ENCODE data around the gene SNORC. TPM values are rescaled to one million over a fixed set of nuclear protein-coding genes. Genes with fewer than 3 reads are reported as not detected.

Gene SNORC
- total RNA-seq, 3 donors from 2014 or later, result 1.2 to 1.7 (median 1.4) TPM

DNA sequence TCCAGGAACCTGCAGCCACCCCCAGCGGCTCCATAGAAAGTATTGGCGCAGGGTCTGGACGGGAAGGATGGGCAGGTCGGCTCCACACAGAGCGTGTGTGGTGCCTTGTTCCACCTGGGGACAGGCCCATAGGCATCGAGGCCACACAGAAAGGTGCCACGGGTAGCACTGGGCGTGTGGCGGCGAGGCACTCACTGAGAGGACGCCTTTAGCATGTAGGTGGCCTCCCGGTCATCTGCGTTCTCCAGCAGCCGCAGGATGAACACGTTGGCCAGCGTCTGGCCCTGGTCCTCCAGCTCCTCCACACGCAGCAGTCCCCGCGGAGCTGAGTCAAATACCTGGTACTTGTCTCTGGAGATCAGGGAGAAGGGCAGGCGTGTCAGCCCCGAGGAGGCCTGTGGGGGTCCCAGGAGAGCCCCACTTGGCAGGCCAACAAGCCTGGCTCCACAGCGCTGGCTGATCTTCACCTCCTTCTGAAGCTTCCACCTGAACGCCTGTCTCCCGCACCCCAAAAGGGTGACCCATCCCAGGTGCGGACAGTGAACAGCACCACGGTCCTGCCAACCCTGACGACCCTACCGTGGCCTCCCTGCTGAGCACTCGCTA, 13.2 kb downstream of the SNORC start:
- ATAC-seq, result no peak
- DNase-seq, result no peak
- Mint-ChIP-seq H3K27me3 (ENCODE audit: low read depth) (no peaks in the 10 kb centered on the region), H3K4me3 (no peak overlapping the region), H3K36me3 (ENCODE audit: insufficient read depth) (no peaks in the 10 kb centered on the region), H3K4me1 (ENCODE audit: low read depth) (no peaks in the 10 kb centered on the region), H3K9me3 (no peaks in the 10 kb centered on the region)

DNA sequence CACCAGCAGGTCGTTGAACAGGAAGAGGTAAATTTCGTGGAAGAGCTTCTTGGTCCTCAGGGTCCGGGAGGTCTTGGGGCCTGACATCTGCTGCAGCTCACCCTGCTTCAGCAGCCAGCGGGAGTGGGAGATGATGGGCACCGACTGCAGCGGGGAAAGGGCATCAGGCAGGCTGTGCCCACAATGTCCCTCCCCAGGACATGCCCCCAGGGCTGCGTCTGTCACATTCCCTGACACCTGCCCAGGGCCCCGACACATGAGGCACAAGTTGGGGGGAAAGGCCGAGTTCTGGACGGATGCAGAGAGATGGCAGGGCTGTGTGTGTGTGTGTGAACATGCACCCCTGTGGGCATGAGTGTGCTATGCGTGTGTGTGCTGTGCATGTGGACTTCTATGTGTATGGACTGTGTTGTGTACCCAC, 13.9 kb downstream of the SNORC start:
- ATAC-seq, result no peak
- H3K27me3 Mint-ChIP-seq (ENCODE audit: low read depth), result no peaks in the 10 kb centered on the region
- no peaks in the 10 kb centered on the region for H3K9me3 Mint-ChIP-seq
- H3K4me3 Mint-ChIP-seq, result no peak overlapping the region
- DNase-seq, result no peak
- no peaks in the 10 kb centered on the region for H3K36me3 Mint-ChIP-seq (ENCODE audit: insufficient read depth)
- H3K4me1 Mint-ChIP-seq (ENCODE audit: low read depth), result no peaks in the 10 kb centered on the region

DNA sequence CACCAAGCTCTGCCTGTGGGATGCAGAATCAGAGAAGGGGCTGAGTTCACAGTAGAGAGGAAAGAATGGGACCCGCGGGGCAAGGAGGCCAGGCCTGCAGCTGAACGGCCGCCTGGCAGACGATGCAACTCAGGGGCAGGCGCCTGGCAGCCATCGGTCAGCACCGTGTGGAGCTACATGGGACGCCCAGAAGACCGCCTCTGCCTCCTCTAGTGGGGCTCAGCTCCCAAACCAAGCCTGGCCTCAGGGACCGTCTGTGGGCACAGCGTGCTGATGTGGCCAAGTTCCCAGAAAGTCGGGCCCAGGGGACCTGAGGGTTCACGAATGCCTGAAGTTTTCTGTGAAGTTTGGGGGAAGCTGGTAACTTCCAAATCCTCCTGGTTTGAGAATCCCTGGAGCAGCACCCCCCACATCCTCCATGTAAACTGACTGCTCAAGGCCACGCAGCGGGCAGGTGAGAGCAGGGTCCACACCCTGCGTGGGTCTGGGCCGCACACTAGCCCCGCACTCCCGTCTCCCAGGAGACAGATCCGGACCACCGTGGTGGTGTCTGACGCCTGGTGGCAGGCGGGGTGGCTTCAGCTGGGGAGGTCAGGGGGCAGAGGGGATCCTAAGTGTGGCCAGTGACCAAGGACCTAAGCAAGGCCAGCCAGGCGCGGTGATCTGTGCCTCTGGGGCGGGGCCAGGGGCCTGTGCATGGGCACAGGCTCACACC, 14.6 kb downstream of the SNORC start:
- no peak overlapping the region for H3K4me3 Mint-ChIP-seq
- H3K36me3 Mint-ChIP-seq (ENCODE audit: insufficient read depth), result no peaks in the 10 kb centered on the region
- ATAC-seq, result no peak
- DNase-seq, result no peak
- H3K4me1 Mint-ChIP-seq (ENCODE audit: low read depth), result no peaks in the 10 kb centered on the region
- H3K27me3 Mint-ChIP-seq (ENCODE audit: low read depth), result no peaks in the 10 kb centered on the region
- H3K9me3 Mint-ChIP-seq, result no peaks in the 10 kb centered on the region

DNA sequence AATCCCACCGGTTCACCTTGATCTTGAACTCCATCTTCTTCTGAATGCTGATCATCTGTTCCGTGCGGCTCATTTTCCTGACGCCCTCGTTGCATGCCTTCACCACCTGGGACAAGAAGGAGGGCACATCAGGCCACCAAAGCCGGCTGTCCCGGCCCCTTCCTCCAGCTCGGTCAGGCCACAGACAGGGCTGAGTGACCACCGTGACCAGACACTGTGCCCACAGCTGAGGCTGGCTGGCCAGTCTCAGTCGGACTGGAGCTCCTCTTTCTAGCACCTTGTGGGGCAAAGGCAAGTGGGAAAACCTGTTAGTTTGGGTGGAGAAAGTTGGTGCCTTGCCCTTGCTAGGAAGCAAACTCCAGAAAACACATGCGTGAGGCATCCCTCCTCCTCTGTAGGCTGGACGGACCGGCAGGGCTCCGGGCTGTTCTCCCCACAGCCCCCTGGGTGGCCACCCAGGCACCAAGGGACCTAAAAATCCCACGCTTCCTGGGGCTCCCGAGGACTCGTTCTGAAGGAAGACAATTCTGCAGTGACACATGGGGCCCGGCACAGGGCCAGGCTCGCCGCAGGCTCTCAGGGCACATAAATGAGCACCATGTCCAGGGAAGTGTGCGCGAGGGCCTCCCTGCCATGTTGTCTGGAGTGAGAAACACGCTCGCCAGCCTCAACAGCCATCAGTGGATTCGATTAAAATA, 15.3 kb downstream of the SNORC start:
- H3K4me1 Mint-ChIP-seq (ENCODE audit: low read depth), result no peaks in the 10 kb centered on the region
- no peaks in the 10 kb centered on the region for H3K36me3 Mint-ChIP-seq (ENCODE audit: insufficient read depth)
- H3K27me3 Mint-ChIP-seq (ENCODE audit: low read depth), result peaks cover 2% of the 10 kb centered on the region
- DNase-seq (no peak), ATAC-seq (no peak)
- H3K9me3 Mint-ChIP-seq, result no peaks in the 10 kb centered on the region
- H3K4me3 Mint-ChIP-seq, result no peak overlapping the region

DNA sequence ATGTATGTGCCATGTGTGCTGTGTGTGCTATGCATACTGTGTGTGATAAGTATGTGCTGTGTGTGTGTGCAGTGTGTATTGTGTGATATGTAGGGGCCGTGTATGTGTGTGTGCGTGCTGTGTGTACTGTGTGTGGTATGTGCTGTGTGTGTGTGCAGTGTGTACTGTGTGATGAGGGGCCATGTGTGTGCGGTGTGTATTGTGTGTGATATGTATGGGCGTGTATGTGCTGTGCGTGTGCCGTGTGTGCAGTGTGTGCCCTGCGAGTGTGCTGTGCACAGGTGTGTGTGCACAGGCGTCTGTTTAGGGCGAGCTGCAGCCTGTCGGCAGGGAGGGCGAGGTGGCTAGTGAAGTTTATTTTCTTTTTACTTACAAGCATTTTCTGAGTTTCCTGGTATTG, 16.1 kb downstream of the SNORC start:
- H3K4me3 Mint-ChIP-seq, result no peak overlapping the region
- ATAC-seq (no peak), DNase-seq (no peak)
- peaks cover 9% of the 10 kb centered on the region for H3K27me3 Mint-ChIP-seq (ENCODE audit: low read depth)
- H3K36me3 Mint-ChIP-seq (ENCODE audit: insufficient read depth), result no peaks in the 10 kb centered on the region
- no peaks in the 10 kb centered on the region for H3K4me1 Mint-ChIP-seq (ENCODE audit: low read depth)
- no peaks in the 10 kb centered on the region for H3K9me3 Mint-ChIP-seq

DNA sequence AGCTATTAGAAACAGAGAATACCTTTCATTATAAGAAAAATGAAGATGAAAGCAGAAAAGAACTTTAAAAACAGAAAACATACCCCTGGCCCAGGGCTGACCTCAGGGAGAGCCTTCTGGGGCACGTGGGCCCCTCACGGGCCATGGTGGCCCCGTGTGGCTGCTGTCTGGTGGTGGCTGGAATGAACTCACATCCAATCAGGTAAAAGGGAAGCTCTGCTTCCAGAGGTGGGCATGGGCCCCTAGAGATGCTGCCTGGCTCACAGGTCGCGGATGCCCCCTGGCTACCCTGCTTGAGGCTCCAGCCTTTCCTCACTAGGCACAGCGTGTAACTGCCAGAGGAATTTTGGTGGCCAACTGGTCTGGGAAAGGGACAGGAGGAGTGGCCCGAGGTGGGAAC, 16.6 kb downstream of the SNORC start:
- no peaks in the 10 kb centered on the region for H3K36me3 Mint-ChIP-seq (ENCODE audit: insufficient read depth)

DNA sequence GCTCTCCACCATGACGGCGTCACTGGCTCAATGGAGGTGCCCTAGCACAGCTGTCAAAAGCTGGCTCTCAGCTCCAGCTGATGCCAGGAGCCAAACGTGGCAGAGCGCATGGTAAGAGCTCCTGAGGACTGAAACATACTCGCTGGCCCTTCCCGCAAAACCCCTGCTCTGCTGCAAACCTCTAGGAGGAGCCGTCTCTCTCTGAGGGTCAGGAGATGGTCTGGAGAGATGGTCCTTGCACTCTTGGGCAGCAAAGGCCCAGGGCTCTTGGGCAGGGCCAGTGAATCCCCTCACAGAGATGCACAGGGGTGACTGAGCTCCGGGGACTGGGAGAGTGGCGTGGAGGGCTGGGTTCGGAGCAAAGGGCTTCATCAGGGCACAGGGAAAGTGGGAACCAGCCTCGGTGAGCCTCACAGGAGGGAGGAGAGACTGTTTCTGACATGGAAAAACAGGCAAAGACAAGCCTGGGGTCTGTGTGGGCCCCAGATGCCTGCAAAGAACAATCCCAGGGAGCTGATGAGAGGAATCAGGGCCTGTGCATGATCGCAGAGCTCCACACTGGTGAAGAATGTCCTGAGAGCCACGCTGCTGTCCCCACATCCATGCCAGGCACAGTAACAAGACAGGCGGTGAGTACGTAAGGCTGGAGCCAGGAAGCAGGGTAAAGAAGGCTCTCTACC, 17.2 kb downstream of the SNORC start:
- DNase-seq (no peak), ATAC-seq (no peak)
- Mint-ChIP-seq H3K4me1 (ENCODE audit: low read depth) (no peaks in the 10 kb centered on the region), H3K9me3 (no peaks in the 10 kb centered on the region), H3K36me3 (ENCODE audit: insufficient read depth) (no peaks in the 10 kb centered on the region), H3K27me3 (ENCODE audit: low read depth) (peaks cover 16% of the 10 kb centered on the region), H3K4me3 (no peak overlapping the region)

More for the DNA sequence above, 16.6 kb downstream of the SNORC start:
- Mint-ChIP-seq H3K4me3 (no peak overlapping the region), H3K4me1 (ENCODE audit: low read depth) (no peaks in the 10 kb centered on the region), H3K9me3 (no peaks in the 10 kb centered on the region), H3K27me3 (ENCODE audit: low read depth) (peaks cover 11% of the 10 kb centered on the region)
- ATAC-seq (no peak), DNase-seq (no peak)

DNA sequence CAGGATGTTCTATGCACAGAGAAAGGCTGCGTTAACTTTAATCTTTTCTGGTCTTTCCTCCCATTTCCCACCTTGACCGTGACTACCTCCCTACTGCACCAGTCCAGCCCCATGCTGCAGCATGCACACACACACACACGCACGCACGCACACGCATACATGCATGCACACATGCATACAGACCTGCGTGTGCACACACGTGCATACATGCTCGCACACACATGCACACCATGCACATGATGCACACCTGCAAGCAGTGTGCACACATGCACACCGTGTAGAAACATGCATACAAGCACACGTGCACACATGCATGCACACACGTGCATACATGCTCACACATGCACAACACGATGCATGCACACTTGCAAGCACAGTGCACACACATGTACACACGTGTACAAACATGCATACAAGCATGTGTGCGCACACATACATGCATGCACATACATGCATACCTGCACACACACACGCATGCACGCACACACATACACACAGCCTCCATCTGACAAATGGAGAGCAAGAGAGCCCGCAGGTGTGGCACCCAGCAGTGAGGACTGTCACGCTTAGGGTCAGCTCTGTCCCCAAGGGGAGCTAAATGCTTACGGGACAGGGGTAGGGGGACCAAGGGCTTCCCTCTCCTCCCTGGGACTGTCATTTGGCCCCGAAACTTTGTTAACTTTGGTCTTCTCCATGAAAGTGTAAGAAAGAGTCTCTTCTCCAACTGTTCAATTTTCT, 18.2 kb downstream of the SNORC start:
- DNase-seq (no peak), ATAC-seq (no peak)
- no peaks in the 10 kb centered on the region for H3K4me1 Mint-ChIP-seq (ENCODE audit: low read depth)
- H3K9me3 Mint-ChIP-seq, result no peaks in the 10 kb centered on the region
- H3K27me3 Mint-ChIP-seq (ENCODE audit: low read depth), result peaks cover 16% of the 10 kb centered on the region
- no peak overlapping the region for H3K4me3 Mint-ChIP-seq
- H3K36me3 Mint-ChIP-seq (ENCODE audit: insufficient read depth), result no peaks in the 10 kb centered on the region

DNA sequence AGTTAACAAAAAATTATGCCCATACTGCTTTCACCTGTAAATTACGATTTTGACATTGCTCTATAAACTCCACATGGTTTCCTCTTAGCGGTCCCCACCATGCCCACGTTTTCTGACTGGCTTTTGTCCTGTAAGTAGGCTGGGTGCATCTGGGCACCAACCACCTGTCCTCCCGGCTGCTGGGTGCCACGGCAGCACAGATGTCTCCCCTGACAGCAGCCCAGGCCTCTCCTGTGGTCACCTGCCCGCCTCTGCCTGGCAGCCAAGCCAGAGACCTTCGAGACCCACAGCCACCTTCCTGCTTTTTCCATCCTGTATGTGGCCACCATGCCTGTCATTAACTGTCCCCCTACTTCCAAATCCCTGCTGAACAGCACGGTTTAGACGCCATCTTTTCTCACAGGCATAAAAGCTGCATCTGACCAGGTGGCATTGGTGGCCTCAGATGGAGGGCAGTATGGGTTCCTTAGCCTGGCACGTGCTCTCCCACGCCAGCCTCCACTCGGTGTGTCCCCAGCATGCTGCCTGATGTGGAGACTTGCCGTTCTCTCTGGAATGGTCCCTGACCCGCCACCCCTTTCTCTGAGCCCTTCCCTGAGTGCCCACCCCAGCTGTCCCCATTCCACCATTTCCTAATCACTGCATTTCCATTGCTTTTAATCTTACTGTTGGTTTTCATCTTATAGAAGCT, 18.9 kb downstream of the SNORC start:
- no peak for DNase-seq
- H3K9me3 Mint-ChIP-seq, result no peaks in the 10 kb centered on the region
- H3K4me1 Mint-ChIP-seq (ENCODE audit: low read depth), result no peaks in the 10 kb centered on the region
- H3K4me3 Mint-ChIP-seq, result no peak overlapping the region
- no peak for ATAC-seq
- H3K36me3 Mint-ChIP-seq (ENCODE audit: insufficient read depth), result no peaks in the 10 kb centered on the region
- peaks cover 16% of the 10 kb centered on the region for H3K27me3 Mint-ChIP-seq (ENCODE audit: low read depth)

DNA sequence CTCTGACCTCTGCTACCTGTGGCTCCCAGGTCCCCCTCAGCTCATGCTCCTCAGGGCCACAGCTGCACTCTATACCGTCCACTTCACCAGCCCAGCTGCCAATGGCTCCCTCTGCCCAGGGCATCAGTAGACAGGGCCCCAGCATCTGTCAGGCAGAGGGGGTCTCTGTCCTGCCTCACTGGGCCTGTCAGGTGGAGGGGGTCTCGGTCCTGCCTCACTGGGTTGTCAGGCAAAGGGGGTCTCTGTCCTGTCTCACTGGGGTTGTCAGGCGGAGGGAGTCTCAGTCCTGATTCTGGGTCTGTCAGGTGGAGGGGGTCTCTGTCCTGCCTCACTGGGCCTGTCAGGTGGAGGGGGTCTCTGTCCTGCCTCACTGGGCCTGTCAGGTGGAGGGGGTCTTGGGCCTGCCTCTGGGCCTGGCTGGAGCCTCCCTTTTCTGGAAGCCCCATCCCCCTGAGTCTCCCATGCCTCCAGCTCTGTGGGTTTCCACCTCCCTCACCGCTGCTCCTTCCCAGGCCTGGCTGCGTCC, 19.9 kb downstream of the SNORC start:
- Mint-ChIP-seq H3K4me3 (no peak overlapping the region), H3K36me3 (ENCODE audit: insufficient read depth) (no peaks in the 10 kb centered on the region), H3K4me1 (ENCODE audit: low read depth) (no peaks in the 10 kb centered on the region), H3K27me3 (ENCODE audit: low read depth) (peaks cover 16% of the 10 kb centered on the region), H3K9me3 (no peaks in the 10 kb centered on the region)
- ATAC-seq (no peak), DNase-seq (no peak)

DNA sequence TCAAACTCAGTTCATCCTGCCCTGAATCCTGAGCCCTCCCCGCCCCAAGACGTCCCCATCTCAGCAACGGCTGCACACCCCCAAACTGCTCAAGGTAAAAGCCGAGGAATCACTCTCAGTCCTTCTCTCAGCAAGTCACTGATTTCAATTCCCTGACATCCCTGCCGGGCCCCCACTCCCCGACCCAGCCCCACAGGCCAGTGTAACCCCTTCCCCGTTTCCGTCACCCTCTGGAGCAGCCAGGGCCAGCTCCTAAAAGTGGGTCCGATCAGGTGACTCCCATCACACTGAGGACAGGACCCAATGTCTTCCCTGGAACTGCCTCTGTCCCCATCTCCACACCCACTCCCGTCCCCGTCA, 20.5 kb downstream of the SNORC start:
- Mint-ChIP-seq H3K27me3 (ENCODE audit: low read depth) (peaks cover 16% of the 10 kb centered on the region), H3K36me3 (ENCODE audit: insufficient read depth) (no peaks in the 10 kb centered on the region), H3K4me3 (no peak overlapping the region), H3K9me3 (no peaks in the 10 kb centered on the region), H3K4me1 (ENCODE audit: low read depth) (no peaks in the 10 kb centered on the region)
- no peak for DNase-seq
- ATAC-seq, result no peak

DNA sequence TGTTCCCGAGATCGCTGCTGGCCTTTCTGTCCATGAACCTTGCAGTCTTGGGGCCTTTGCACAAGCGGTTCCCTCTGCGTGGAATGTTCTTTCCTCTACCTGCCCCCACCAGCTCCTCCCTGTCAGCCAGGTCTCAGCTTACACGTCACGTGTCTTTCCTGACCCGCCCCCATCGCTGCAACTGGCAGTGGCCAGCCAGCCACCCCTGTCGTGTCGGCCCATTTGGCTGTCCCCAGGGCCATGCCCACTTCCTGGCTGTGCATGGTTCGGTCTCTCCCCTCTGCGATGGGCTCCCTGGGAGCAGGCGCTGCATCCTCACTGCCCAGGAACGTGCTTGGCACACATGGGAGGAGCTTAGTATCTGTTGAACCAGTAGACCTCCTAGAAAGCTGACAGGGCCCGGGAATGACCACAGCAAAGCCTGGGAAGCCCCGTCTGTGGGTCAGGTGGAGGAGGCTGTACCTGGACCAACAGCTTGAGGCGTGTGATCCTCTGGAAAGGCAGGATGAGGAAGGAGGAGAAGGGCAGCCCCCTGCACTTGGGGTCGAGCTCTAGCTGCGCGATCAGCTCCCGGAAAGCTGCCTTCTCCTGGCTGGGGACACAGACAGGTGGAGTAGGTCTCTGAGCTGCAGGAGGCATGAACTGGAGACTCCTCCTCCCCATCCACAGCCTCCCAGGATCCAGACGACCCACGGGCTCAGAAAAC, 21.0 kb downstream of the SNORC start:
- peaks cover 18% of the 10 kb centered on the region for H3K27me3 Mint-ChIP-seq (ENCODE audit: low read depth)
- no peak overlapping the region for H3K4me3 Mint-ChIP-seq
- DNase-seq (no peak), ATAC-seq (no peak)
- H3K36me3 Mint-ChIP-seq (ENCODE audit: insufficient read depth), result no peaks in the 10 kb centered on the region
- H3K4me1 Mint-ChIP-seq (ENCODE audit: low read depth), result no peaks in the 10 kb centered on the region
- no peaks in the 10 kb centered on the region for H3K9me3 Mint-ChIP-seq

DNA sequence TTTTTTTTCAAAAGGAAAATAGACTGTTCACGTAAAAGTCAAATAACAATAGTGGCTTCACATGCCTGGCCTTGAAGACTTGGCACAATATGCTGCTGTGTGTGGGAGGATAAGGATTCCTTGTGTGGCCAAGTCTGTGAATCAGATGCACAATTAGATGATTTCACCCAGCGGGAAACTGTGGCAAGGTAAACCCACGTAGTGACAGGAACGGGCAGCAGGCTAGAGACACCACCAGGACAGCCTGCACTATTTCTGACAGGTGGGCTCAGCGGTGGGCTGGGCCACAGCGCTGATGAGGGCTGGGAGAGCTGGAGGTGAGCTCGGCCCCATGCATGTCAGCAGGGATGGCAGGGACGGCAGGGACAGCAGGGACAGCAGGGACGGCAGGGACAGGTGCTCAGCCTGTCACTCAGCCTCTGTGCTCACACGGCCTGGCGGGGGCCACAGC, 21.6 kb downstream of the SNORC start:
- Mint-ChIP-seq H3K36me3 (ENCODE audit: insufficient read depth) (no peaks in the 10 kb centered on the region), H3K4me3 (no peak overlapping the region), H3K4me1 (ENCODE audit: low read depth) (peaks cover 2% of the 10 kb centered on the region), H3K9me3 (no peaks in the 10 kb centered on the region), H3K27me3 (ENCODE audit: low read depth) (peaks cover 18% of the 10 kb centered on the region)
- DNase-seq (no peak), ATAC-seq (no peak)

All from activated T-cell treated with anti-CD3 and anti-CD28 coated beads, Interleukin-2, amount 50 U/mL, for 4 hours (primary cell).